Esophagus muscularis mucosa (tissue), 4 donors: ENCODE data around the gene TMEM59. TPM values are rescaled to one million over a fixed set of nuclear protein-coding genes. Genes with fewer than 3 reads are reported as not detected.

ENCODE experiments used
- DNase-seq: peaks from one replicate; pipeline ENCODE4 v3.0.0-alpha.2; 2017; ENCODE audit errors: extremely low spot score
- H3K27ac ChIP-seq, 4 donors: fragments of 200-600 bp; sonication (generic); replicated peaks in 1 of 4; 1 replicate in 3 of 4; 2 replicates in 1 of 4; pipeline ENCODE4 v1.5.1; 2016 to 2019; ENCODE audit warnings: mild to moderate bottlenecking in 1 of 4
- H3K27me3 ChIP-seq, 4 donors: fragments of 200-600 bp; sonication (generic); one replicate each; pipeline versions ENCODE4 v1.5.1 to v1.6.0; 2016 to 2019
- H3K36me3 ChIP-seq, 4 donors: fragments of 200-600 bp; sonication (generic); one replicate each; pipeline ENCODE4 v1.5.1; 2016 to 2019
- H3K4me1 ChIP-seq, 4 donors: fragments of 200-600 bp; sonication (generic); one replicate each; pipeline ENCODE4 v1.5.1; 2016 to 2019
- H3K4me3 ChIP-seq, 4 donors: fragments of 200-600 bp; sonication (generic); 1 replicate in 2 of 4; 2 replicates in 2 of 4; pipeline ENCODE4 v1.5.1; 2016 to 2019; ENCODE audit warnings: mild to moderate bottlenecking in 4 of 4, moderate library complexity in 1 of 4
- H3K9me3 ChIP-seq, 4 donors: fragments of 200-600 bp; sonication (generic); 1 replicate in 3 of 4; 2 replicates in 1 of 4; pipeline ENCODE4 v1.5.1; 2016 to 2019
- CTCF ChIP-seq, 3 experiments: fragments of 200-600 bp in 2 of 3; fragments of 450-650 bp in 1 of 3; sonication (generic) in 2 of 3; IDR thresholded peaks; one replicate each; pipeline ENCODE4 v1.5.1; 2017 to 2019; ENCODE audit warnings: antibody characterized with exemption in 3 of 3, mild to moderate bottlenecking in 2 of 3, moderate library complexity in 1 of 3
- EP300 ChIP-seq: sonication (generic); formaldehyde crosslinking; IDR thresholded peaks from one replicate; pipeline ENCODE4 v1.6.1; 2017; ENCODE audit warnings: antibody characterized with exemption
- POLR2A ChIP-seq: fragments of 450-650 bp; IDR thresholded peaks from one replicate; pipeline ENCODE4 v1.6.1; 2017; ENCODE audit warnings: antibody characterized with exemption, moderate library complexity, mild to moderate bottlenecking, low read depth
- POLR2AphosphoS5 ChIP-seq, 2 donors: sonication (generic); formaldehyde crosslinking; IDR thresholded peaks; one replicate each; pipeline ENCODE4 v1.6.1; 2017; ENCODE audit warnings: antibody characterized with exemption in 2 of 2
- WGBS: methylation state at CpG from one replicate; pipeline ENCODE4 v1.1.5; 2018; 5-methylcytosine and 5-hydroxymethylcytosine counted together
- intact Hi-C: fragments of 100-400 bp; cut with DNase I; formaldehyde crosslinking; loops from one replicate; pipeline ENCODE4 v1.15.1; 2023
- total RNA-seq, 4 donors: library from RNA; depleted of rRNA; stranded (reverse); fragments of >200 nt; gene quantifications; one replicate each; pipeline versions ENCODE4 v1.1.0 to v1.2.1, GENCODE V29; 2016

Gene TMEM59
- total RNA-seq, result 100 to 1,000 TPM; 238 to 334 (median 288) TPM

- peak; percentile 99 for DNase-seq
- no peaks in the 10 kb centered on the region for H3K27me3 ChIP-seq
- peak within 1 kb of the TSS; percentile 92 to 98 (median 96) for H3K27ac ChIP-seq
- no peaks in the 10 kb centered on the region for H3K9me3 ChIP-seq
- no peaks in the 10 kb centered on the region for H3K36me3 ChIP-seq
- peak within 1 kb of the TSS; percentile 73 to 96 (median 89) for H3K4me3 ChIP-seq
- peaks cover 37 to 57% (median 55%) of the 10 kb centered on the region in 4 donors for H3K4me1 ChIP-seq
- intact Hi-C loops, result no loop called here
- TF ChIP-seq POLR2A (peak; percentile 51), CTCF (IDR thresholded peaks at IDR 0.05) (peak in 1 of 3 experiments; percentile 16), POLR2AphosphoS5 (IDR thresholded peaks at IDR 0.05) (peak; percentile 93), EP300 (no peak)
- WGBS, result under 1% methylated on average over 40 of the region's 59 CpGs
Observed at GRCh38 chr1:54052934-54053744, at the start of gene TMEM59, which contains the start of gene TCEANC2. Gene TMEM59, minus strand, starts transcription at chr1:54053204. Its CDS starts 16 bp downstream, at chr1:54053188. Gene TCEANC2, plus strand, starts transcription at chr1:54053608. Its CDS starts 815 bp downstream, at chr1:54054423.

GRCh38 chr1:54100500-54100899, 47.5 kb upstream of the TMEM59 start:
- Histone ChIP-seq H3K9me3 (no peaks in the 10 kb centered on the region), H3K4me3 (no peak overlapping the region), H3K27ac (no peak overlapping the region), H3K4me1 (peaks cover 0 to 4% (median 1%) of the 10 kb centered on the region in 4 donors), H3K27me3 (no peaks in the 10 kb centered on the region), H3K36me3 (peaks cover 7 to 22% (median 13%) of the 10 kb centered on the region in 4 donors)
- intact Hi-C loops, result no loop called here
- 72% methylated on average over 2 of the region's 2 CpGs for whole genome bisulfite sequencing
- DNase-seq, result no peak
- no peak for TF ChIP-seq POLR2AphosphoS5 (IDR thresholded peaks at IDR 0.05)
- TF ChIP-seq EP300, result no peak
- no peak for TF ChIP-seq POLR2A
- no peak for TF ChIP-seq CTCF (IDR thresholded peaks at IDR 0.05)

- DNase-seq, result no peak
- H3K36me3 ChIP-seq, result peaks cover 7 to 22% (median 13%) of the 10 kb centered on the region in 4 donors
- no peaks in the 10 kb centered on the region for H3K27me3 ChIP-seq
- whole genome bisulfite sequencing, result 67% methylated on average over 6 of the region's 6 CpGs
- intact Hi-C loops, result no loop called here
- H3K27ac ChIP-seq, result no peak overlapping the region
- peaks cover 0 to 6% (median 2%) of the 10 kb centered on the region in 4 donors for H3K4me1 ChIP-seq
- no peak overlapping the region for H3K4me3 ChIP-seq
- no peak for TF ChIP-seq POLR2A
- no peak for TF ChIP-seq CTCF (IDR thresholded peaks at IDR 0.05)
- TF ChIP-seq POLR2AphosphoS5 (IDR thresholded peaks at IDR 0.05), result no peak
- no peak for TF ChIP-seq EP300
- H3K9me3 ChIP-seq, result no peaks in the 10 kb centered on the region
Observed at GRCh38 chr1:54099061-54099610, 46.1 kb upstream of the TMEM59 start.

- Histone ChIP-seq H3K4me1 (peaks cover 0 to 6% (median 2%) of the 10 kb centered on the region in 4 donors), H3K27me3 (no peaks in the 10 kb centered on the region), H3K36me3 (peaks cover 7 to 16% (median 11%) of the 10 kb centered on the region in 4 donors), H3K27ac (no peak overlapping the region), H3K4me3 (no peak overlapping the region), H3K9me3 (no peaks in the 10 kb centered on the region)
- TF ChIP-seq POLR2AphosphoS5 (IDR thresholded peaks at IDR 0.05), result no peak
- intact Hi-C loops, result no loop called here
- no peak for DNase-seq
- 68% methylated on average over 7 of the region's 7 CpGs for WGBS
Observed at GRCh38 chr1:54096877-54097240, 43.9 kb upstream of the TMEM59 start.

- intact Hi-C loops, result no loop called here
Observed at GRCh38 chr1:54096227-54096876, 43.3 kb upstream of the TMEM59 start.

More at GRCh38 chr1:54096227-54096876, 43.3 kb upstream of the TMEM59 start:
- Histone ChIP-seq H3K36me3 (peaks cover 7 to 16% (median 10%) of the 10 kb centered on the region in 4 donors), H3K27me3 (no peaks in the 10 kb centered on the region), H3K4me3 (no peak overlapping the region), H3K9me3 (no peaks in the 10 kb centered on the region), H3K4me1 (peaks cover 0 to 6% (median 2%) of the 10 kb centered on the region in 4 donors), H3K27ac (no peak overlapping the region)
- WGBS, result 86% methylated on average over 25 of the region's 25 CpGs
- TF ChIP-seq POLR2AphosphoS5 (IDR thresholded peaks at IDR 0.05), result no peak
- TF ChIP-seq EP300, result no peak
- no peak for DNase-seq
